Retinal pigment epithelial cell (primary cell): Measurements from ENCODE around the gene SF3B4.
A peak's percentile ranks its signal among the peaks of the same experiment; 100 is the strongest.

Experiments used
- DNase-seq: peaks from one replicate; pipeline ENCODE4 v3.0.0-alpha.2; 2010; ENCODE audit warnings: low read depth
- H3K4me3 ChIP-seq: 2 replicates; pipeline ENCODE4 v1.5.1; 2011; ENCODE audit warnings: mild to moderate bottlenecking, low read length, control low read depth, moderate library complexity
- TF ChIP-seq, protein P1 (sequence below): conservative IDR thresholded peaks from 2 replicates; pipeline ENCODE4 v1.5.1; 2011; ENCODE audit warnings: low read depth, low read length, control low read depth, inconsistent platforms

The SF3B4 gene

GRCh38 chr1:149884433-149885338 lies 42.9 kb downstream of the SF3B4 start:
- DNase-seq, result no peak
- TF ChIP-seq, protein P1, sequence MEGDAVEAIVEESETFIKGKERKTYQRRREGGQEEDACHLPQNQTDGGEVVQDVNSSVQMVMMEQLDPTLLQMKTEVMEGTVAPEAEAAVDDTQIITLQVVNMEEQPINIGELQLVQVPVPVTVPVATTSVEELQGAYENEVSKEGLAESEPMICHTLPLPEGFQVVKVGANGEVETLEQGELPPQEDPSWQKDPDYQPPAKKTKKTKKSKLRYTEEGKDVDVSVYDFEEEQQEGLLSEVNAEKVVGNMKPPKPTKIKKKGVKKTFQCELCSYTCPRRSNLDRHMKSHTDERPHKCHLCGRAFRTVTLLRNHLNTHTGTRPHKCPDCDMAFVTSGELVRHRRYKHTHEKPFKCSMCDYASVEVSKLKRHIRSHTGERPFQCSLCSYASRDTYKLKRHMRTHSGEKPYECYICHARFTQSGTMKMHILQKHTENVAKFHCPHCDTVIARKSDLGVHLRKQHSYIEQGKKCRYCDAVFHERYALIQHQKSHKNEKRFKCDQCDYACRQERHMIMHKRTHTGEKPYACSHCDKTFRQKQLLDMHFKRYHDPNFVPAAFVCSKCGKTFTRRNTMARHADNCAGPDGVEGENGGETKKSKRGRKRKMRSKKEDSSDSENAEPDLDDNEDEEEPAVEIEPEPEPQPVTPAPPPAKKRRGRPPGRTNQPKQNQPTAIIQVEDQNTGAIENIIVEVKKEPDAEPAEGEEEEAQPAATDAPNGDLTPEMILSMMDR, result no peak

GRCh38 chr1:149883598-149884247 lies 43.9 kb downstream of the SF3B4 start:
- H3K4me3 ChIP-seq, result no peak overlapping the region
- TF ChIP-seq, protein P1, result no peak
- DNase-seq, result no peak

More at GRCh38 chr1:149884433-149885338, 42.9 kb downstream of the SF3B4 start:
- H3K4me3 ChIP-seq, result peak overlapping the region; percentile 63

- no peak overlapping the region for H3K4me3 ChIP-seq
- TF ChIP-seq, protein P1, result no peak
Measured at GRCh38 chr1:149881876-149882275, 45.7 kb downstream of the SF3B4 start.

DNA sequence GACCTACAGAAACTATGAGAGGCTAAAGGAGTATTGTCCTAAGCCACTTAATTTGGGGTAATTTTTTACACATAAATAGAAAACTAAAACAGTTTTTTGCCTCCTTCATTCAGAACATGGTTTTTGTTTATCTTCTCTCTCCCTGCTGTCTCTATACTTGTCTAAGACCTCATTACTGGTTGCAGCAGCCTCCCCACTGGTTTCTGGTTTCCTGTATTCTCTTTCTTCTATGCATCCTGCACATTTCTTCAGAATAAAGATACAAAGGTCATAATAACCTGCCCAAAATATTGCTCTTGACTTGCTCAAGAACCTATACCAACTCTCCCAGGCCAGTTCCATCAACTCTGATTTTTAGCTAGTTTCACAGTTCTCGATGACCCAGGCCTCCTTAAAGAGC lies 48.0 kb downstream of the SF3B4 start:
- no peak overlapping the region for H3K4me3 ChIP-seq
- TF ChIP-seq, protein P1, result no peak
- DNase-seq, result no peak

More at GRCh38 chr1:149881876-149882275, 45.7 kb downstream of the SF3B4 start:
- no peak for DNase-seq

DNA sequence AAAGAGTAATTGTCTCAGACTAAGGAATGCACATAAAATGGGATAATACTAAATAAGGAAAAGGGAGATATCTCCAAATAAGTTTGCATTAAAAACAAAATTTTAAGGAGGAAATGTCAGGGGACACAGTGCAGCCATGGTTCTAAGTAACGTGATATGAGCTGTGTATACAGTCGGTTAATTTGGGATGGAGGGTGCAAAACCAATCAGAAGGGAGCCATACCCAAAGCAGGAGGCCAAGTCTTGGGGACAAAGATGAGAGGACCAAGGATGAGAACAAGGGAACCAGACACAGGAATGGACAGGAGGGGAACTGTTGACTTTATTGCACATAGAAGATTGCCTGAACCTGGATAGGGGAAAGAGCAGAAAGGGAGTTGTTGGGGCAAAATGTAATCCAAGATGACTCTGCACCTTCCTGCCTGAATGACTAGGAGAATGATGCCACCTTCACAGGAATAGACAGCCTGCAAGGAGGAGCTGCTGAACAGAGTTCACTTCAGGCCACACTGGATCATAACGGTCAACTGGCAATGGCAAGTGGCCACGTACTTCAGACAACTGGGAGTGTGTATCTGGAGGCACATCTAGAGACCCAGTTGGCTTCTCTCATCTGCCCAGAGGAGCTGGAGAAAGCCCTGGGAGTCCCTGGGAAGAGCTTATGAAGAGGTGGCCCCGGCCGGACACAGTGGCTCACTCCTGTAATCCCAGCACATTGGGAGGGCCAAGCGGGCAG lies 50.2 kb downstream of the SF3B4 start:
- H3K4me3 ChIP-seq, result no peak overlapping the region
- no peak for DNase-seq
- TF ChIP-seq, protein P1, result no peak
